ENCODE results near the gene GIT2.

Gene GIT2

DNA sequence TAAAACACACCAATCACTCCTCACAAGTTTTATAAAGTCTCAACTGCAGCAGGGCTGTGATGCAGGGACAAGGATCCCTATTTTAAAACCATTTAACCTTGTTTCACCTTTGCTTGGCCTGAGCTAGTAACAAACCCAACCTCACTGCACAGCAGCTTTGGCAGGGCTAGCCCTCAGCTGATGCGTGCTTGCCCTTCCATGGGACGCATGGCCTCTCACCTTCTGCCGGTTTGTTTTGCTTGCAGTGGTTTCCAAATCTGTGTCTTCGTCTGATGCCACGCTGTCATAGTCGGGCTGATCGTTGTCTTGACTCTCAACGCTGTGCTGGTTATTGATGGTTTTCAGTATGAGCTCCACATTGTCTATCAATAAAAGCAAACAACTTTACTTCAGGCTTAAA lies 43.3 kb downstream of the GIT2 start:
- POLR2A ChIA-PET, result no interaction called here
- no peak for DNase-seq (ENCODE audit: extremely low spot score)
- no peak for TF ChIP-seq NFRKB (IDR thresholded peaks at IDR 0.05)
- CTCF ChIA-PET, result no interaction called here

DNA sequence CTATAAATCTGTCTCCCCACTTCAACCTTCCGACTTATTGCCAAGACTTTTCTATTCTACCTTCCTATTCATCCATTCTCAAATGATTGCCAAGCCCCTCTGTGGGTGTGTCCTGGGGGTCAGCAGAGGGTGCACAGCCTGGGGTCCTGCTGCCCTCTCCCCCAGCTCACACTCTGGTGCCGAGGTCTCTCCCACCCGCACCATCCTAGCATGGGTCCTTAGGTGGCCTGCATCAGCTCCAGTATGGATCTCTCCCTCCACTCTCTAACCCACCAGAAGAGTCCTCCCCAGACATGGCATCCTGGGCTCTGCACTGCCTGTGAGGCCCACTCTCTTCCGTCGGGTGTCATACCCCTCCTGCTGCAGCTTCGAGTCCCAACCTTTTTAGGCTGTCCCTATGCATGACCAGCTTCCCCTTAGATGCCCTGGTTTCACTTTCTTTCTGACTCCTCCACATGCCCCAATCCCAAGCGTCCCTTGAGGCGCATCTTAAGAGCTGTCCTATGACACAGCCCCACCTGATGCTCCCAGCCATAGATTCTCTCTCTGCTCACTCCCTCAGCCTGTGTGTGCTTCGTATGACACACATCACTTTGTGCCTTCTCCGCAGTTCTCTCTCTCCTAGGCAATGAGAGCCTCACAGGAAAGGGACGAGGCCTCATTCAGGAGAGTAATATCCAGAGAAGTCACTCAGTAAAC lies 43.9 kb downstream of the GIT2 start:
- DNase-seq (ENCODE audit: extremely low spot score), result no peak
- ChIA-PET POLR2A (no interaction called here), CTCF (interaction anchor here (0.5 kb wide), 1 partner anchor 11 kb away, joined by 3 read pairs; no protein-coding TSS in a partner anchor)
- TF ChIP-seq CTBP1 (IDR thresholded peaks at IDR 0.05; ENCODE audit: borderline replicate concordance), result no peak
- no peak for TF ChIP-seq HDGF (IDR thresholded peaks at IDR 0.05; ENCODE audit: borderline replicate concordance)
- no peak for TF ChIP-seq NFRKB (IDR thresholded peaks at IDR 0.05)
- no peak for TF ChIP-seq ZNF384 (IDR thresholded peaks at IDR 0.05)
- no peak for TF ChIP-seq FOXA1 (IDR thresholded peaks at IDR 0.05)
- no peak for TF ChIP-seq ARNT (IDR thresholded peaks at IDR 0.05)

DNA sequence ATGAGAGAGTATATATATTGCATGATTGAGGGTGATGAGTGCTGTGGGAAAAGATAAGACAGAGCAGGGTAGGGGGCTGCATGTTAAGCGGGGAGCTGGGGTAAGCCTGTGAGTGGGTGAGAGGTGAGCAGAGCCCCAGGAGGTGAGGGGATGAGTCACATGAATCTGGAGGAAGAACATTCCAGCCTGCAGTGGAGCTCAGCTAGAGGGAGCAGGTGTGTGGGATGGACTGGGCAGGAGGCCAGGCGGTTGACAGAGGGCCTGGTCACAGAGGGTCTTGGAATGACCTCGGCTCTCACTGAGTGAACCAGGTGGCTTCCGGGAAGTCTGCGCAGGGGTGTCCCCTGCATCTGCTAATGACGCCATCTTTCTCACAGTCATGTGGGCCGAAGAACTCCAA lies 44.4 kb downstream of the GIT2 start:
- ChIA-PET POLR2A (no interaction called here), CTCF (interaction anchor here (0.5 kb wide), 1 partner anchor 10 kb away, joined by 3 read pairs; no protein-coding TSS in a partner anchor)
- TF ChIP-seq BHLHE40 (IDR thresholded peaks at IDR 0.05; ENCODE audit: borderline replicate concordance) (no peak), HDGF (IDR thresholded peaks at IDR 0.05; ENCODE audit: borderline replicate concordance) (no peak), ARNT (IDR thresholded peaks at IDR 0.05) (no peak), L3MBTL2 (conservative IDR thresholded peaks at IDR 0.05) (no peak), ELF4 (IDR thresholded peaks at IDR 0.05) (no peak), FOXK2 (IDR thresholded peaks at IDR 0.05) (no peak), SUZ12 (IDR thresholded peaks at IDR 0.05) (no peak), NFRKB (IDR thresholded peaks at IDR 0.05) (no peak), LEF1 (IDR thresholded peaks at IDR 0.05; ENCODE audit: borderline replicate concordance) (no peak), TARDBP (IDR thresholded peaks at IDR 0.05) (no peak), FOXA1 (IDR thresholded peaks at IDR 0.05) (no peak), CTBP1 (IDR thresholded peaks at IDR 0.05; ENCODE audit: borderline replicate concordance) (no peak), FOXM1 (IDR thresholded peaks at IDR 0.05; ENCODE audit: borderline replicate concordance) (no peak), ZNF384 (IDR thresholded peaks at IDR 0.05) (no peak), SP1 (IDR thresholded peaks at IDR 0.05) (no peak)
- TF ChIP-seq, protein P1, sequence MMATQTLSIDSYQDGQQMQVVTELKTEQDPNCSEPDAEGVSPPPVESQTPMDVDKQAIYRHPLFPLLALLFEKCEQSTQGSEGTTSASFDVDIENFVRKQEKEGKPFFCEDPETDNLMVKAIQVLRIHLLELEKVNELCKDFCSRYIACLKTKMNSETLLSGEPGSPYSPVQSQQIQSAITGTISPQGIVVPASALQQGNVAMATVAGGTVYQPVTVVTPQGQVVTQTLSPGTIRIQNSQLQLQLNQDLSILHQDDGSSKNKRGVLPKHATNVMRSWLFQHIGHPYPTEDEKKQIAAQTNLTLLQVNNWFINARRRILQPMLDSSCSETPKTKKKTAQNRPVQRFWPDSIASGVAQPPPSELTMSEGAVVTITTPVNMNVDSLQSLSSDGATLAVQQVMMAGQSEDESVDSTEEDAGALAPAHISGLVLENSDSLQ (IDR thresholded peaks at IDR 0.05), result no peak
- DNase-seq (ENCODE audit: extremely low spot score), result no peak

GRCh38 chr12:109951136-109951535 lies 45.0 kb downstream of the GIT2 start:
- TF ChIP-seq CTBP1 (IDR thresholded peaks at IDR 0.05; ENCODE audit: borderline replicate concordance) (no peak), SP1 (IDR thresholded peaks at IDR 0.05) (no peak), FOXK2 (IDR thresholded peaks at IDR 0.05) (no peak), LEF1 (IDR thresholded peaks at IDR 0.05; ENCODE audit: borderline replicate concordance) (no peak), ARNT (IDR thresholded peaks at IDR 0.05) (no peak), FOXA1 (IDR thresholded peaks at IDR 0.05) (no peak), ZNF384 (IDR thresholded peaks at IDR 0.05) (no peak), TARDBP (IDR thresholded peaks at IDR 0.05) (no peak), NFRKB (IDR thresholded peaks at IDR 0.05) (no peak), SUZ12 (IDR thresholded peaks at IDR 0.05) (no peak), L3MBTL2 (conservative IDR thresholded peaks at IDR 0.05) (no peak), HDGF (IDR thresholded peaks at IDR 0.05; ENCODE audit: borderline replicate concordance) (no peak), ELF4 (IDR thresholded peaks at IDR 0.05) (no peak), FOXM1 (IDR thresholded peaks at IDR 0.05; ENCODE audit: borderline replicate concordance) (no peak), BHLHE40 (IDR thresholded peaks at IDR 0.05; ENCODE audit: borderline replicate concordance) (no peak)
- TF ChIP-seq, protein P1 (IDR thresholded peaks at IDR 0.05), result no peak
- CTCF ChIA-PET, result no interaction called here
- POLR2A ChIA-PET, result no interaction called here
- DNase-seq (ENCODE audit: extremely low spot score), result no peak

DNA sequence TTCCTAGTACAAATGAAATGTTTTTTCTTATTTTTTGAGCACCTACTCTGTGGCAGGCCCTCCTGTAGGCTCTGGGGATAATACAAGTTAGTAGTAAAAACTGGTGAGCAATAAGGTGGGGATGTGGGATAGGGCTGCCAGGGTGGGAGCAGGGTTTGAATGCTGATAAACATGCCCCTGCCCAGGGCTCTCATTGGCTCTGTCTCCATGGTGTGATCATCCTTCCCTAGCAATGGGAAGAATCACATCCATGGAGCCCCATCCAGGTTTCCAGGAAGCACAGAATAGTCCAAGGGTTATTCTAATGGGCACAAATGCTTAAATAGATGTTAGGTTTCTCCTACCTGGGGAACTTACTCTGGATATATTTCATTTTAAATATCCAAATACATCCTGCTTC lies 45.5 kb downstream of the GIT2 start:
- no peak for DNase-seq (ENCODE audit: extremely low spot score)
- TF ChIP-seq FOXA1 (IDR thresholded peaks at IDR 0.05), result no peak
- POLR2A ChIA-PET, result no interaction called here
- CTCF ChIA-PET, result no interaction called here

GRCh38 chr12:109949089-109949488 lies 47.1 kb downstream of the GIT2 start:
- CTCF ChIA-PET, result interaction anchor here (0.5 kb wide), 1 partner anchor 169 kb away, joined by 5 read pairs; no protein-coding TSS in a partner anchor
- POLR2A ChIA-PET, result no interaction called here
- TF ChIP-seq ARNT (IDR thresholded peaks at IDR 0.05), result no peak
- no peak for TF ChIP-seq FOXA1 (IDR thresholded peaks at IDR 0.05)
- TF ChIP-seq L3MBTL2 (conservative IDR thresholded peaks at IDR 0.05), result no peak
- no peak for TF ChIP-seq SUZ12 (IDR thresholded peaks at IDR 0.05)
- TF ChIP-seq FOXK2 (IDR thresholded peaks at IDR 0.05), result no peak
- TF ChIP-seq HDGF (IDR thresholded peaks at IDR 0.05; ENCODE audit: borderline replicate concordance), result no peak
- TF ChIP-seq LEF1 (IDR thresholded peaks at IDR 0.05; ENCODE audit: borderline replicate concordance), result no peak
- TF ChIP-seq NFRKB (IDR thresholded peaks at IDR 0.05), result no peak
- no peak for TF ChIP-seq CTBP1 (IDR thresholded peaks at IDR 0.05; ENCODE audit: borderline replicate concordance)
- no peak for TF ChIP-seq ZNF384 (IDR thresholded peaks at IDR 0.05)
- no peak for TF ChIP-seq ELF4 (IDR thresholded peaks at IDR 0.05)
- no peak for TF ChIP-seq TARDBP (IDR thresholded peaks at IDR 0.05)
- no peak for TF ChIP-seq FOXM1 (IDR thresholded peaks at IDR 0.05; ENCODE audit: borderline replicate concordance)
- TF ChIP-seq BHLHE40 (IDR thresholded peaks at IDR 0.05; ENCODE audit: borderline replicate concordance), result no peak
- TF ChIP-seq, protein P1 (IDR thresholded peaks at IDR 0.05), result no peak
- no peak for TF ChIP-seq SP1 (IDR thresholded peaks at IDR 0.05)
- DNase-seq (ENCODE audit: extremely low spot score), result no peak

Measured in HEK293T (cell line).